OCI-LY7 (cell line): ENCODE measurements around the gene C1orf116. TPM values are rescaled to one million over a fixed set of nuclear protein-coding genes. Genes with fewer than 3 reads are reported as not detected.

Experiments
- BruUV-seq: library from RNA; stranded (reverse); fragments of 400-500 nt; replicated peaks from 2 replicates; lab custom pipeline; 2021; lab: Mats Ljungman, UMichigan
- CTCF ChIA-PET: fragments of 300-600 bp; sonication (Branson Sonifier 250); formaldehyde crosslinking; loops from one replicate; lab custom pipeline; 2022; ENCODE audit warnings: antibody characterized with exemption; ENCODE audit not compliant: unreplicated experiment; lab: Charles Lee
- POLR2A ChIA-PET: fragments of 300-600 bp; sonication (Branson Sonifier 250); formaldehyde crosslinking; loops from one replicate; lab custom pipeline; 2022; ENCODE audit warnings: antibody characterized with exemption; lab: Charles Lee
- DNase-seq: peaks from one replicate; pipeline ENCODE4 v3.0.0-alpha.2; 2015; ENCODE audit warnings: low spot score
- H2AFZ ChIP-seq: fragments of 200-600 bp; sonication (generic), shearing (Covaris generic); 2 replicates; pipeline ENCODE4 v1.6.1; 2014; ENCODE audit warnings: mild to moderate bottlenecking, antibody characterized with exemption, low read length, moderate library complexity
- H3K27ac ChIP-seq: fragments of 200-600 bp; sonication (generic); 2 replicates; pipeline ENCODE4 v1.5.1; 2014; ENCODE audit warnings: mixed run types, low read depth, mild to moderate bottlenecking, moderate library complexity, low read length, inconsistent platforms; ENCODE audit not compliant: poor library complexity, severe bottlenecking
- H3K36me3 ChIP-seq: fragments of 200-600 bp; sonication (generic); 2 replicates; pipeline ENCODE4 v1.6.1; 2014; ENCODE audit warnings: mild to moderate bottlenecking, antibody characterized with exemption, low read length, moderate library complexity, mixed read lengths; ENCODE audit not compliant: insufficient read depth
- H3K4me1 ChIP-seq: fragments of 200-600 bp; sonication (generic); 2 replicates; pipeline ENCODE4 v1.5.1; 2014; ENCODE audit warnings: mild to moderate bottlenecking, low read length; ENCODE audit not compliant: insufficient read depth, poor library complexity, severe bottlenecking
- H3K4me2 ChIP-seq: fragments of 200-600 bp; sonication (generic); 2 replicates; pipeline ENCODE4 v1.6.1; 2014; ENCODE audit warnings: mild to moderate bottlenecking, low read length
- H3K4me3 ChIP-seq: fragments of 200-600 bp; sonication (generic); 2 replicates; pipeline ENCODE4 v1.5.1; 2014; ENCODE audit warnings: mild to moderate bottlenecking, low read depth, low read length; ENCODE audit not compliant: poor library complexity, severe bottlenecking
- H3K79me2 ChIP-seq: fragments of 200-600 bp; sonication (generic); 2 replicates; pipeline ENCODE4 v1.6.1; 2016; ENCODE audit warnings: low read depth, mild to moderate bottlenecking, low read length, moderate library complexity, mixed read lengths; ENCODE audit not compliant: insufficient read depth
- H3K9me2 ChIP-seq: fragments of 200-600 bp; sonication (generic); 2 replicates; pipeline ENCODE4 v1.6.1; 2016; ENCODE audit warnings: mild to moderate bottlenecking, low read length, mixed read lengths; ENCODE audit not compliant: insufficient read depth
- H3K9me3 ChIP-seq: fragments of 200-600 bp; sonication (generic); 2 replicates; pipeline ENCODE4 v1.6.1; 2014; ENCODE audit warnings: mild to moderate bottlenecking, mixed run types, low read length, mixed read lengths
- H4K20me1 ChIP-seq: fragments of 200-600 bp; sonication (generic); 2 replicates; pipeline ENCODE4 v1.6.1; 2014; ENCODE audit warnings: mild to moderate bottlenecking, antibody characterized with exemption, low read length, moderate library complexity, mixed read lengths; ENCODE audit not compliant: insufficient read depth
- EZH2phosphoT487 ChIP-seq: fragments of 200-600 bp; sonication (generic); IDR thresholded peaks from 2 replicates; pipeline ENCODE4 v1.6.1; 2018; ENCODE audit warnings: low read depth, borderline replicate concordance, mild to moderate bottlenecking, mixed run types, antibody characterized with exemption, low read length, moderate library complexity, mixed read lengths
- intact Hi-C: fragments of 100-400 bp; cut with micrococcal nuclease; formaldehyde crosslinking; loops from one replicate; pipeline ENCODE4 v1.10.0; 2022; ENCODE audit not compliant: unreplicated experiment
- total RNA-seq, 2 experiments: library from RNA; depleted of rRNA in 1 of 2; stranded (reverse); fragments of >200 nt in 1 of 2; shearing (Covaris generic) in 1 of 2; gene quantifications; 2 replicates each; pipeline ENCODE4 v1.2.3, GENCODE V29; 2014 to 2022
- TF ChIP-seq, protein P1 (sequence below): fragments of 200-600 bp; sonication (generic); conservative IDR thresholded peaks from 2 replicates; pipeline ENCODE4 v1.5.1; 2014; ENCODE audit warnings: mild to moderate bottlenecking, antibody characterized with exemption, low read length, moderate library complexity, mixed read lengths

The C1orf116 gene
- total RNA-seq, 2 experiments from 2014 or later, result not detected

DNA sequence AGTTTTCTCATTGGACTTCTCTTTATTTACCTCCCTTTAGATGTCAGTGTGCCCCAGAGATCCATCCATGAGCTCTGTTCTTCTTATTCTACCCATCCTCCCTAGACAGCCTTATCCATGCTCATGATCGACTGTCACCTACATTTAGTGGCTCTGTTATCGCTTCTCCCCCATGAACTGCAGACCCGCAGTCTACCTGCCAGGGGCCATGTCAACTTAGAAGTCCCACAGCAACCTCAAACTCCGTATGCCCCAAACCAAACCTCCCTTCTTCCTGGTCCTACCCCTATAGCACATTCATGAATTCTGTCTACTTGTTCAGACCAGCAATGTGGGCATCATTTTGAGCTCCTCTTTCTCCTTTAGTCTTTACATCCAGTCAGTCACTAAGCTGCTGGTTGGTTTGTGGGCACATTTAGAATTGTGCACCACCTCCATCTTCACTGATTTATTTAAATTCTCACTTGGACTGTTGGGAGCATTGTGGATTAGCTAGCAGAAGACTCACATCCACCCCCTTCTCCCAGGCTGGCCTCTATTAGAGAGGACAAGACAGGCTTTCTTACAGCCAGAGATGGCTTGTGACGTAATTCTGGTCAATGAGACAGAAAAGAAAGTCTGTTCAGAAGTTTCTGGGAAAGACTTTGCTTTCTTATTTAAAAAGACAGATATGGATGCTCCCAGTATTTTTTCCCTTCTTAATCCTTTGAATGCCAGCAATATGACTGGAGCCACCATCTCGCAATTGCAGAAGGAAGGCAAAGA lies 19.1 kb downstream of the C1orf116 start:
- CTCF ChIA-PET, result no interaction called here
- intact Hi-C loops, result no loop called here
- BruUV-seq, result no TSS peak
- Histone ChIP-seq H3K4me3 (no peak overlapping the region), H3K36me3 (no peaks in the 10 kb centered on the region), H3K79me2 (no peaks in the 10 kb centered on the region), H3K4me2 (no peak overlapping the region), H3K4me1 (no peaks in the 10 kb centered on the region), H4K20me1 (no peaks in the 10 kb centered on the region), H3K27ac (no peak overlapping the region), H2AFZ (no peak overlapping the region), H3K9me2 (no peaks in the 10 kb centered on the region), H3K9me3 (no peaks in the 10 kb centered on the region)
- DNase-seq, result no peak
- no peak for TF ChIP-seq EZH2phosphoT487
- TF ChIP-seq, protein P1, sequence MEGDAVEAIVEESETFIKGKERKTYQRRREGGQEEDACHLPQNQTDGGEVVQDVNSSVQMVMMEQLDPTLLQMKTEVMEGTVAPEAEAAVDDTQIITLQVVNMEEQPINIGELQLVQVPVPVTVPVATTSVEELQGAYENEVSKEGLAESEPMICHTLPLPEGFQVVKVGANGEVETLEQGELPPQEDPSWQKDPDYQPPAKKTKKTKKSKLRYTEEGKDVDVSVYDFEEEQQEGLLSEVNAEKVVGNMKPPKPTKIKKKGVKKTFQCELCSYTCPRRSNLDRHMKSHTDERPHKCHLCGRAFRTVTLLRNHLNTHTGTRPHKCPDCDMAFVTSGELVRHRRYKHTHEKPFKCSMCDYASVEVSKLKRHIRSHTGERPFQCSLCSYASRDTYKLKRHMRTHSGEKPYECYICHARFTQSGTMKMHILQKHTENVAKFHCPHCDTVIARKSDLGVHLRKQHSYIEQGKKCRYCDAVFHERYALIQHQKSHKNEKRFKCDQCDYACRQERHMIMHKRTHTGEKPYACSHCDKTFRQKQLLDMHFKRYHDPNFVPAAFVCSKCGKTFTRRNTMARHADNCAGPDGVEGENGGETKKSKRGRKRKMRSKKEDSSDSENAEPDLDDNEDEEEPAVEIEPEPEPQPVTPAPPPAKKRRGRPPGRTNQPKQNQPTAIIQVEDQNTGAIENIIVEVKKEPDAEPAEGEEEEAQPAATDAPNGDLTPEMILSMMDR, result no peak
- POLR2A ChIA-PET, result interaction anchor here (0.6 to 1.4 kb wide), 2 partner anchors 13 to 99 kb away, joined by 3 read pairs; no protein-coding TSS in a partner anchor

GRCh38 chr1:207010726-207011125 lies 21.8 kb downstream of the C1orf116 start:
- H3K27ac ChIP-seq, result no peak overlapping the region
- no peaks in the 10 kb centered on the region for H3K79me2 ChIP-seq
- ChIA-PET POLR2A (interaction anchor here (0.5 to 1.0 kb wide), 3 partner anchors 9 to 371 kb away, joined by 3 to 5 read pairs (median 5); no protein-coding TSS in a partner anchor), CTCF (no interaction called here)
- TF ChIP-seq, protein P1, result no peak
- no peak for TF ChIP-seq EZH2phosphoT487
- no peaks in the 10 kb centered on the region for H3K4me1 ChIP-seq
- no peaks in the 10 kb centered on the region for H3K9me2 ChIP-seq
- H4K20me1 ChIP-seq, result no peaks in the 10 kb centered on the region
- BruUV-seq, result no TSS peak
- H3K36me3 ChIP-seq, result no peaks in the 10 kb centered on the region
- intact Hi-C loops, result no loop called here
- no peaks in the 10 kb centered on the region for H3K9me3 ChIP-seq
- H3K4me2 ChIP-seq, result no peak overlapping the region
- DNase-seq, result no peak
- no peak overlapping the region for H2AFZ ChIP-seq
- H3K4me3 ChIP-seq, result no peak overlapping the region

DNA sequence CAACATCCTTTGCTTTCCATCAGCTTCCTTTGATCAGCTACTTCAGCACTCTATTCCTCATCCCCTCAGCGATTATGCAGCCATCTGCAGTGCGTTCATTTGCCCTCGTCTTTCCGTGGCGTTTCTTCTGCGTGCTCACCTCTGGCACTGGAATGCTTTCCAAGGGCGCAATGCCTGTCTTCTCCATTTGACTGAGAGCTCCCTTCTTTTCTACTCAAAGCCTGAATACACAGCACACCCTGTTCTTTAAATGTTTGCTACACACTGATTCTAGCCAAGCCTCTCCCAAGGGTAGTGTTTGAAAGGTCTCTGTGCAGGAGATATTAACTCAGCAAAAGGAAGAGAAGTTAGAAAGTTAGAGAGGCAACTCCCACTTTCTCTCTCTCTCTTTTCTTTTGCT lies 22.6 kb downstream of the C1orf116 start:
- H3K9me2 ChIP-seq, result no peaks in the 10 kb centered on the region
- no peak for DNase-seq
- no peak overlapping the region for H2AFZ ChIP-seq
- no peak overlapping the region for H3K4me3 ChIP-seq
- intact Hi-C loops, result loop anchor here (10.0 kb wide), 1 partner anchor 65 kb away; no protein-coding TSS in a partner anchor
- TF ChIP-seq EZH2phosphoT487, result no peak
- TF ChIP-seq, protein P1, result no peak
- ChIA-PET POLR2A (no interaction called here), CTCF (no interaction called here)
- H3K4me1 ChIP-seq, result no peaks in the 10 kb centered on the region
- H3K79me2 ChIP-seq, result no peaks in the 10 kb centered on the region
- no peak overlapping the region for H3K4me2 ChIP-seq
- H3K27ac ChIP-seq, result no peak overlapping the region
- no peaks in the 10 kb centered on the region for H4K20me1 ChIP-seq
- BruUV-seq, result no TSS peak
- H3K9me3 ChIP-seq, result no peaks in the 10 kb centered on the region
- no peaks in the 10 kb centered on the region for H3K36me3 ChIP-seq
